NCI-H82 treated with DMSO at 0.1 percent for 48 hours (cell line): ENCODE results near the gene ZNF10.

ENCODE experiments used
- DNase-seq: peaks from one replicate; lab custom pipeline; 2025; ENCODE audit not compliant: unreplicated experiment; lab: John Stamatoyannopoulos, UW

ZNF10 gene

GRCh38 chr12:133130038-133130807 is at the start of gene ZNF10, which contains the start of gene ZNF891:
Gene ZNF10, plus strand, starts transcription at chr12:133130627. Its CDS starts 13,866 bp downstream, at chr12:133144493.
Gene ZNF891, minus strand, starts transcription at chr12:133130274. Its CDS starts 8,356 bp downstream, at chr12:133121918.
- DNase-seq = peak; percentile 89

GRCh38 chr12:133081159-133081780 is 49.2 kb upstream of the ZNF10 start:
- peak; percentile 39 for DNase-seq

GRCh38 chr12:133083345-133083744 is 47.1 kb upstream of the ZNF10 start:
- no peak for DNase-seq

GRCh38 chr12:133105620-133106019 is 24.8 kb upstream of the ZNF10 start:
- no peak for DNase-seq

- DNase-seq = no peak
These were observed 24.2 kb upstream of the ZNF10 start for GRCh38 chr12:133106253-133106652.

- no peak for DNase-seq
These were observed 23.3 kb upstream of the ZNF10 start for GRCh38 chr12:133107121-133107520.

- no peak for DNase-seq
These were observed 22.3 kb upstream of the ZNF10 start for GRCh38 chr12:133108150-133108549.

GRCh38 chr12:133120385-133121191 is 9.8 kb upstream of the ZNF10 start:
- no peak for DNase-seq

GRCh38 chr12:133124674-133125073 is 5.8 kb upstream of the ZNF10 start:
- no peak for DNase-seq

GRCh38 chr12:133129368-133130037 is 924 bp upstream of the ZNF10 start:
- no peak for DNase-seq

- peak; percentile 11 for DNase-seq
These were observed 341 bp downstream of the ZNF10 start for GRCh38 chr12:133130808-133131128.

GRCh38 chr12:133135747-133136146 is 5.3 kb downstream of the ZNF10 start:
- DNase-seq = no peak

GRCh38 chr12:133145981-133146380 is 15.6 kb downstream of the ZNF10 start:
- no peak for DNase-seq

GRCh38 chr12:133156125-133156690 is 25.8 kb downstream of the ZNF10 start:
- DNase-seq = no peak

GRCh38 chr12:133165776-133166175 is 35.3 kb downstream of the ZNF10 start:
- no peak for DNase-seq

GRCh38 chr12:133172491-133172890 is 42.1 kb downstream of the ZNF10 start:
- DNase-seq = no peak

GRCh38 chr12:133174901-133175300 is 44.5 kb downstream of the ZNF10 start:
- no peak for DNase-seq

- no peak for DNase-seq
These were observed 50.2 kb downstream of the ZNF10 start for GRCh38 chr12:133180669-133181068.

GRCh38 chr12:133181238-133181959 is 51.0 kb downstream of the ZNF10 start, which contains the start of gene ZNF268:
Gene ZNF268, plus strand, starts transcription at chr12:133181495. Its CDS starts 503 bp downstream, at chr12:133181998.
- DNase-seq = peak; percentile 80

GRCh38 chr12:133190176-133190575 is 59.7 kb downstream of the ZNF10 start:
- no peak for DNase-seq
